WTC11 (cell line): ENCODE results near the gene ESAM.

ENCODE experiments used
- ATF6 ChIP-seq: sonication (generic); formaldehyde crosslinking; IDR thresholded peaks from 2 replicates; pipeline ENCODE4 v1.8.1; 2023; ENCODE audit warnings: mild to moderate bottlenecking, missing genetic modification reagents
- CTCF ChIP-seq: fragments of 200-600 bp; IDR thresholded peaks from 2 replicates; pipeline ENCODE4 v1.8.0; 2022; ENCODE audit warnings: antibody characterized with exemption
- EMX1 ChIP-seq: fragments of 250-450 bp; sonication (Bioruptor Pico); IDR thresholded peaks from 2 replicates; pipeline ENCODE4 v1.8.0; 2021; ENCODE audit warnings: mild to moderate bottlenecking
- ETV6 ChIP-seq: sonication (generic); formaldehyde crosslinking; IDR thresholded peaks from 2 replicates; pipeline ENCODE4 v1.8.1; 2022; ENCODE audit warnings: mild to moderate bottlenecking, missing genetic modification reagents
- FOXP4 ChIP-seq: sonication (generic); formaldehyde crosslinking; IDR thresholded peaks from 2 replicates; pipeline ENCODE4 v1.8.0; 2022; ENCODE audit warnings: mild to moderate bottlenecking, missing genetic modification reagents
- GABPB1 ChIP-seq: sonication (generic); formaldehyde crosslinking; IDR thresholded peaks from 2 replicates; pipeline ENCODE4 v1.8.1; 2023; ENCODE audit warnings: mild to moderate bottlenecking, missing genetic modification reagents
- GTF2I ChIP-seq: fragments of 250-450 bp; sonication (Bioruptor Pico); conservative IDR thresholded peaks from 2 replicates; pipeline ENCODE4 v1.4.0; 2021; ENCODE audit warnings: mild to moderate bottlenecking
- IRF1 ChIP-seq: sonication (generic); formaldehyde crosslinking; IDR thresholded peaks from 2 replicates; pipeline ENCODE4 v1.8.0; 2023; ENCODE audit warnings: missing genetic modification reagents
- MAX ChIP-seq: sonication (generic); formaldehyde crosslinking; IDR thresholded peaks from 2 replicates; pipeline ENCODE4 v1.8.0; 2022; ENCODE audit warnings: mild to moderate bottlenecking, missing genetic modification reagents
- NR3C1 ChIP-seq: sonication (generic); formaldehyde crosslinking; conservative IDR thresholded peaks from 2 replicates; pipeline ENCODE4 v1.8.1; 2023; ENCODE audit warnings: low read depth, mild to moderate bottlenecking, missing genetic modification reagents
- ZBTB43 ChIP-seq: sonication (generic); formaldehyde crosslinking; IDR thresholded peaks from 2 replicates; pipeline ENCODE4 v1.8.1; 2023; ENCODE audit warnings: mild to moderate bottlenecking, missing genetic modification reagents

GRCh38 chr11:124760806-124761205 is 1.3 kb downstream of the ESAM start:
- TF ChIP-seq CTCF (no peak), NR3C1 (CRISPR knock-in tag) (no peak), FOXP4 (CRISPR knock-in tag) (no peak), GTF2I (no peak), MAX (CRISPR knock-in tag) (no peak), ATF6 (no peak), ETV6 (CRISPR knock-in tag) (no peak), GABPB1 (no peak), ZBTB43 (no peak), EMX1 (CRISPR knock-in tag) (no peak), IRF1 (CRISPR knock-in tag) (no peak)
